Eye (tissue), 1 donor: Measurements from ENCODE around the gene SLC8A1.

Experiments
- DNase-seq: peaks from one replicate; pipeline ENCODE4 v3.0.0-alpha.2; 2015

SLC8A1 gene

DNA sequence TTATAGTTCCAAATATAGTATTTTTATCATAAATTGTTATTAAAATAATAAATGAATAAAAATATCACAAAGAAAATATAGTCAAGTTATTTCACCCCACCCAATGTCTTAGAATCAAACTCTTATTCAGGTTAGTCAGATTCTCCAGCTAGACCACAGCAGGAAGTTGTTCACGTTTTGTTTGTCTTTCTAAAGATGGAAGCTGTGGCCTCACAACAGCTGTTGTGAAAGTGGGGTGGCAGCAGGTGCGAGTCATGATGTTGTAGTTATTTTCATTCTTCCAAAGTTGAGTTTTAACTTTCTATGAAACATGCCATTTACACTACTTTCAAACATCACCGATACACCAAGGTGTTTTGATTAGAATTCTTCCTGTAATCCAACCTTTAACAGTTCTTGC lies 272.9 kb downstream of the SLC8A1 start:
- DNase-seq, result no peak

DNA sequence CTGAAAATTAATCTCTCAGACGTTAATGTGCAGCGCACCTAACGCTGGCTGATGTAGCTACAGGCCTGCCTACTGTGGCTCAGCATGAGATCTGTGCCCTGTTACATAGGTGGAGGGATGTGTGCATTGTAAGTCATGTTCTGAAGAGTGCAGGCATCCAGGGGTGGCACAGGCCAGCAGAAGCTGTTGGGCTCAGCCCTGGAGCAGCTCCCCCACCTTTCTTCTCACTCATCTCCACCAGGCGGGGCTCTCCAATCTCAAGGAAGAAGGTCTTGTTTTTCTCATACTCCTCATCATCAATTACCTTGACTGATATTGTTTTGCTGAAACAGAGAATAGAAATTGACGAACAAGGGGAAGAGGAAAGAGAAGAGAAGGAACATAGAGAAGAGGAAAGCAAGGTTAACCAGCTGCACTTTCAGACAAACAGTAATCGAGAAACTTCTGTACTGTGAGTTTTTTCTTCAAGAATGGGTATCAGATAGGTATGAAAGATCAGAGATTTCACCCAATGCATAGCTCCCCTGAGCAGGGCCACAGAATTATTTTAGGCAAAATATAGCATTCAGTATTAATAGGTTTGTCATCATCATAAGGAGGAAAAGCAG lies 273.6 kb downstream of the SLC8A1 start:
- DNase-seq, result no peak

DNA sequence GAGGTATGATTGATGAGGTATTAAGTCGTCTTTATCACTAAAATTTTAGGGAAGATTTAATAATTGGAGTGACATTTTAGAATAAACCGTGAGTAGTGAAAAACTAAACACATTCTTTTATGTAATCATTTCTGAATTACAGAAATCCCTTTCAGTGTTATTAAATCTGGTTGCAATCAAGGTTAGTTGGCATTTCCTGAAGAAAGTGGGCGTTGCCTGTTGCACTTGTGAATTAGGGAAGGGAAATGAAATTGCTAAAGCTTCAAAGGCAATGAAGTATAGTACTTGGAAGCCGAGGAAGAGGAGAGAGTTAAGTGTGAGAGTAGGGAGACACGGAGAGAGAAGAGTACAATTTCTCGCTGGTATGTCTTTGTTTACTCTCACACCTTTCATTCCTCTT lies 274.5 kb downstream of the SLC8A1 start:
- no peak for DNase-seq

DNA sequence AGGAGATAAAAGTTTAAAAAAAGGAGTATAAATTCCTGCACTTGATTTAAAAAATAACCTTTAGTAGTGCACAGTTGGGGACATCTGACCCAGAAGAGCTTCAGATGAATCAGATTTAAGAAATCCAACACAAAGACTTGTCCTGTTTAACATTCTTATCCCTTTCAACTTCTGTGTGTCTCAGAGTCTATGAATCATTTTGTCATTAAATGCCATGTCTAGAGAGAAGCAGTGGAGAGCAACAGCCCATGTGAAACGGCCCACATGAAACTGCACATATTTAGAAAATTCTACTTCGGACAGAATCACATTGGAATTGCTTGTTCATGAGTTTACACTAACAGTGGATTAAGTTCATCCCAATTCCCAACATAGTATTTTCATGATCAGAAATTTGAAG lies 278.6 kb downstream of the SLC8A1 start:
- DNase-seq, result no peak

DNA sequence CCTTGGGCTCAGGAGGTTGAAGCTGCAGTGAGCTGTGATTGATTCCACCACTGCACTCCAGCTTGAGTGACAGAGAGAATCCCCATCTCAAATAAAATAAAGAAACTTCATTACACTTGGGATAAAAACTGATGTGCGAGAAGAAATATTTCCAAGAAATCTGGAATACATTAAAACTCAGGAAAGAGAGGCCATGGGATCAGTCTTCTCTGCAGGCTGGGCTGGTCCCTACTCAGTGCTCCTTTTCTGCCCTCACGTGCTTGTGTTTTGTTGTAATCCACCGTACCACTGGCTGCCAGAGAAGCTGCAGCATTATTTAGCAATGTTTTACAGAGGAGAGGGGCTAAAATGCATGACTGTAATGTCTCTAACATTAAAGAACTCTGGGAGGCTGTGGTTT lies 282.0 kb downstream of the SLC8A1 start:
- no peak for DNase-seq

DNA sequence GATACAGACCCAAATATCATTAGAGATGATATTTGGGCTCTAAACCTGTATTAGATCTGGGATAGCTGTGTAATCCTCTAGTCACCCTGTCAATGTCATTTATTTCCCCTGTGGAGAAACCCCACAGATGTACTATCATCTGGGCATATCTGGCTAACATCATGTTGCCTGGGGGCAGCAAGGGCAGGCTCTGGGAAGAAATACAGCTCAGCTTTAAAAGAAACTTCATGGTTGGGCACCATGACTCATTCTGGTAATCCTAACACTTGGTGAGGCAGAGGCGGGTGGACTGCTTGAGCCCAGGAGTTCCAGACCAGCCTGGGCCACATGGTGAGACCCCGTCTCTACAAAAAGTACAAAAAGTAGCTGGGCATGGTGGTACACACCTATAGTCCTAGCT lies 282.5 kb downstream of the SLC8A1 start:
- no peak for DNase-seq

DNA sequence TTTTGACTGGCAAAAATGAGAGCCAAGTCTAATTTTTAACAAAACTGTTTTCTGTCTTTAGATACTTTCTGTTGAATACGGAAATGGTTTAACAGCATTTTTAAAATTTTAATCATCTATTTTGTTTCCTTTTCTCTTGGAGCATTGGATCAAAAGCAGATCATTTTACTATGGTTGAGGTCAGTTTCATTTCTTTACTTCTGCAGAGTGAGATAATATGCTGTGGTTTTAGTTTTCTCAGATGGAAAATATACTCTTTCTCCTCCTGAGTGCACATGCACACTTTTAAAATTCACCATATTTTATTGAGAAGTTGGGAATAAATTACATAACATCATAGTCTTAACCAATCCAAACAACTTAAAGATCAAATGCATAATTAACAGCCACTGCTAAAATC lies 283.3 kb downstream of the SLC8A1 start:
- DNase-seq, result no peak

DNA sequence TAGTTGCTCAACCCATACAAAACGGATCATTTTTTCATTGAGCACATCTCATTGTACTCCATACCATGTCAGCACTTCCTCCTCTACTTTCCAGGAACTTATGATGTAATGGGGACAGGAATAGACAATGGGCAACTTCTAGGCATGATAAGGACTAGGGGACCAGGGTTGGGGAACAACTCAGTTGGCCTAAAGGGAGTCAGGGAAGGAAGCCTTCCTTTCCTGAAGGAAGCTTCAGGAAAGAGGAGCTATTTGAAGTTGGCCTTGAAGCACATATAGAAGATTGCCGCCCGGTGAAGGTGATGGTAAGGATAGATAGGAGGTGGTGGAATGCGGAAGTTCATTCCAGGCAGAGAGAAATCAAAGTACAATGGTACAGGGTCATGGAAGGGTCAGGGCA lies 283.9 kb downstream of the SLC8A1 start:
- no peak for DNase-seq

DNA sequence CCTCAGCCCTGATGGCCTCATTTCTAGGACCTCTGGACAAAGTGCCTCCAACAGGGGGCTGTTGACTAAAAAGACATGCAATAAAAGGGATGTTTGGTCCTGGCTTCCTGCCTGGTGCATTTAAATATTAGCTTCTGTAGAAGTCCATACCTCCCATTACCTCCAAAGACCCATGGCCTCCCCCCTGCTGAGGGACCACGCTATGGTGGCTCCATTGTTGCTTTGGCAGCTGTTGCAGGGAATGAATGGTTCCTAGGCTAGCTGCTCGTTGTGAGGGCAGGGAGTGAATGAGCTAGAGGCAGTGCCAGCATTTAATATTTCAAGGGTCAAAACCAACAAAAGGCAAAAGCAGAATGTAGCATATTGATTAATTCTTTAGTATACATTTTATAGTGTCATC lies 285.9 kb downstream of the SLC8A1 start:
- no peak for DNase-seq

DNA sequence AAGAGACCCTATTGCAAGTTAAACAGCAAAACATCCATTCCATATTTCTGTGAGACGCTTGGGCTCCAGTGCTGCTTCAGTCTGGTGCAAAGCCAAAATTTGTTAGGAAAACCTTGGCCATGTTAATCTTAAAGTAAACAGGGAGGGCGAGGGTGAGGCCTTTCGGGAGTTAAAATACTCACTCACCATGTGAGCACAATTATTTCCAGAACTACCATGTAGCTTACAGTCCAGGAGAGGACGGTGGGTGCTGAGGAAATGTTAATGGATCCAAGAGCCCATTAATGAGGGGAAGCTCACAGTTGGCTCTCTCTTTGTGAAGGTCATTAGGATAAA lies 286.4 kb downstream of the SLC8A1 start:
- peak; percentile 26 for DNase-seq

DNA sequence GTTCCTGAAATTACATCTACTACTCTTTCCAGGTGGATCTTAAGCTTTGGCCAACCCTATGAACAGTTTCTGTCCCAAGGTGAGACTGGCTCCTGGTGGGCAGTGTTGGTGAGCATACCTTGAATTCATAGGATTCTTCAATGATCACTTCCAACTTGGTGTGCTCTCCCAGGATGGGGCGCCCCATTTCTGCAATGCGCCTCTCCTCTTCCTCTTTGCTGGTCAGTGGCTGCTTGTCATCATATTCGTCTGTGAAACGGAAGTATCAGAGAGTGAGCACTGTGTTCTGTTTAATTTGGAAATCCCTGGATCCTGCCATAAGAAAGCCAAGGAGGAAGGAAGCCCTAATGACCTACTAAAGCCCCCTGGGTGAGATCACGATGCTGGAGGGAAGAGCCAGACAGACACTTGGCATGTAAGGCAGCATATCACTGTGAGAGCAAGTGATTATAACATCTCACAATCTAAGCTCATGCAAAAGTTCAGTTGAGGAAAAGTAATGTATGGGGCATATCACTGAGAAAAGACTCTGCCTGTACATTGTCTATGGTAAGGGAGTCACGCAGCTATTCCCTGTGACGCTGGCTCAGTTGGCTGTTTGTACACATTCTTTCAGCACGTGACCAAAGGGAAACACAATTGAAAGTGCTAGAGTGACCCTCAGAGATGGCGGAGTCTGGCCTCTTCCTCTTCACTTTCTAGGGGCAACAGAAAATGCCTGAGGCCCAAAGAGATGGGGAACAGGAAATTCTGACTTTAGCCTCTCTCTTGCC lies 287.0 kb downstream of the SLC8A1 start:
- DNase-seq, result no peak

DNA sequence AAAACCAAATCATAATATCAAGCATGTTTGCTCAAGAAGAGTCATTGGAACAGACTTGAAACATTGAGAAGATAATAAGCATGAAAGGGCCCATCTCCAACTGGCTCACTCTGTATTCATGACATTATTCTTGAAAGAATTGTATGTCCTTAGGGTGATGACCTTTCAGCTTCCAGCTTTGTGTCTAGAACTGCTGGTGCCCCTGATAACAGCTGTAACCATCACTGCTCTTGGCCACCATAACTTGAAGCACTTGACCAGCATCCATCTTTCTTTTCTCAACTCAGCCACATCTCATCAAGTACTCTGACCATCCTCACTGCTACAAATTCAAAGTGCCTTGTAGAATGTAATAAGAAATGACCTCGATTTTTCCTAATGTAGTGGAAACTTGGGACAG lies 289.9 kb downstream of the SLC8A1 start:
- DNase-seq, result no peak

DNA sequence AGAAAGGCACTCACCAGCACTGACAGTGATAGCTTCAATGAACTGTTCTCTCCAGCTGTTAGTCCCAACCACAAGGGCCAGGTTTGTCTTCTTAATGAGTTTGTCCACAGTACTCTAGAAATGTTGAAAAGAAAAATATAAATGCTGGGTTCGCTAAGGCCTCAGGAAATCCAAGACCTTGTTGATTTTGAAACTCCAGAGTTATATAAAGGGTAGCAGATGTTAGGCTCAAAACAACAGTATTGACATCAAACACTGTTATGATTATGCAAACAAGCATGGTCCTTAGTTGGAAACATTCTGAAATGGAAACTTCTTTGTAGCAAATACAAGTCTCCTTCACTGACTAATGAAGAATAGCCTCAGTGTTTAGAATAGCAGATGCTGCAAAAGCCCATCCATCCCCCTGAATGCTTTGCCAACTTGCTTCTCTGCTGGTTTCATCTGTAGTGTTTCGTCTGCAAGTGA lies 291.1 kb downstream of the SLC8A1 start:
- peak; percentile 44 for DNase-seq

DNA sequence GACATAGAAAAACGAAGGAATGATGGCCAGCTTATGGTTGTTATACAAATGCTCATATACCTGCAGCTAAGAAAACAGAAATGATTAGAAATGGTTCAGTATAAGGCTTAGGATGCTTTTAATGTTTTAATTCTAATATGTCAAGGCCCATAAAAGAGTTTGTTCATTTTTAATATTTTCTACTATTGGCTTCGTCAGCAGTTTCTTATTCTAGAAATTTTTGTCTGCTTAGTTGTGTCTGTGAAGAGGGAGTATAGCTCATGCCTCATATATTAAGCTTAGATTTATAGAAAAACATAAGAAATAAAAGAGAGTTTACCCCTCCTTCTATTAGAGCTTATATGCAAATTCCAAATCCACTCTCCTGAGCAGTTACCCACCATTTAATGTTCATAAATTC lies 292.6 kb downstream of the SLC8A1 start:
- no peak for DNase-seq

DNA sequence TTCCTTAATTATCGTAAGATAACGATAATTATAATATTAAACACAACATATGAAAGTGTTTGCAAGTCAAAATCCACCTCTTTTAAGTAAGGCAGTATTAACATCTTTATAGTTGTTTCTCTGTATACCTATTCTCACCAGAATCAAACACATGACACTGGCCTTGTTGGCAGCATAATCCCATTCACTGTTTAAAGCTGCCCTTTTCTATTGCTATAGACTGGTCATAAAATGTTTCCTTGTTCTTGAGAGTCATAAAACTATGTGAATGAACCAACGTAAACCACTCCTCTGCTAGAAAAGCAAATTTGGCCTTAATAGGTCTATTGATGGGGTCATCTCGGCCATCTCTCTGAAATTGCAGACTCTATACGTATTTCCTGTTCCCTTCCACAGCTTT lies 293.1 kb downstream of the SLC8A1 start:
- no peak for DNase-seq

DNA sequence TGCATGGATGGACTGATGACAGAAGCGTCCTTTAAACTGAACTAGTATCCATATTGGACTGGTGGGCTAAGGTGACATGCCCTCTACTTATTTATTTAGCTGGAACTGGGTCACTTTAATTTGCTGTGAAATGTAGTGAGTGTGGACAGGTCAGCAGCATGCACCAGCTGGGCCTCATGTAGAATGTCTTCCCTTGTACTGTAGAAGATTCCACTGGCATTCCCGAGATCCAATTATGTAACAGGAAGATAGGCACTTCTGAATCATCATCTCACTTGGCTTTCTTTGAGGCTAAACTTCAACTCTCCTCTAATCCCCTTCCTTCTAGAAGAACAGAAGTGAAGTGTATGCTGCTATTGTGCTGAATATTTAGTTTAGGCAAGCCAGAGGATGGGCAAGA lies 296.2 kb downstream of the SLC8A1 start:
- no peak for DNase-seq

DNA sequence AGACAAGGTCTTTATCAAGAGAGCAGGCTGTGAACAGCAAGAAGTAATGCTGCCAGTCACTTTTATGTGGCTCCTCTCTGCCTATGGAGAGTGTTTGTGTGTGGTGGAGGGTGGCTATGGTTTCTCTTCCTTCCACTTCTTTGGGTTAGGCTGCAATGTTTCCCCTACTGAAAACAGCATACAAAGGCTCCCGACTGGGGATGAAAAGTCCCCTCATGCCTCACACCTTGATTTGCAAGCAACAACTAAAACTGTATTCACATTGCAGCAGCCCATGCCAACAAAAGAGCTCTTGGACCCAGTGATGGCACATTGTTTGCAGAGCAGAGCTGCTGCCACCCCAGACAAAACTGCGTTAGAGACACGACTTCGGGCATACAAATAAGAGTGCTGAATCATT lies 301.6 kb downstream of the SLC8A1 start:
- no peak for DNase-seq

DNA sequence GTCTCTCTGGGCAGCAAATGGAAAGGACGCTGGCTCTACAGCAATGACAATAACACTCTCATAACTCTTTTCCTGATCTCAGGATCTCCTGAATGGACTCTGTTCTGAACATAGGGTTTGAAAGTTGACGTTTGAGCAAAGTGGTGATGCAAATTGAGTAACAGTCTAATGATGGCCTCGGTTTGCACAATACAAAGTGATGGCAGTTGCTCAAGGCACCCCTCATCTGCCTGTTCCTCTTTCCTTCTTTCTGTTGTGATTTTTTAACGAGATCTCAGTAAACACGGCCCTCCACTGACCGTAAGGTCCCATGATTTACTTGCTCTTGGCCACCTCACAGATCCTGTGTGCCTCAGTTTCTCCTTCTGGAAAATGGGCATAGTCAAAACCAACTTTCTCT lies 303.6 kb downstream of the SLC8A1 start:
- no peak for DNase-seq

DNA sequence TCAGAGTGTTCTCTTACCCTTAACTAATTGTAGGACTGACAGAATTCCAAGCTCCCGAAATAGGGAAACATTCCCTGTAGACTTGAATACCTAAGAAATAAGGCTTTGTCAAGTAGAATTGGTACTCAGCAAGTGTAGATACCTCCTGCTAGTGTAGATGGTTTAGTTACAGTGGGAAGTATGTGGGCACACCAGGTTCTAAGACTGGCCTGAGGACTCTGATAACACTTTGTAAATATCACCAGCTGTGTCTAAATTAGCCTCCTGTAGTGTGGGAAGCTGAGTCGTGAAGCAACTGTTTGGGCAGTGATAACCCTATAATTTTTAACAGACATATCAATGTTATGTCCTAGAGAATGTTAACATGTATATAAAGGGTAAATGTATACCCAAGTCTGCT lies 304.5 kb downstream of the SLC8A1 start:
- DNase-seq, result no peak

DNA sequence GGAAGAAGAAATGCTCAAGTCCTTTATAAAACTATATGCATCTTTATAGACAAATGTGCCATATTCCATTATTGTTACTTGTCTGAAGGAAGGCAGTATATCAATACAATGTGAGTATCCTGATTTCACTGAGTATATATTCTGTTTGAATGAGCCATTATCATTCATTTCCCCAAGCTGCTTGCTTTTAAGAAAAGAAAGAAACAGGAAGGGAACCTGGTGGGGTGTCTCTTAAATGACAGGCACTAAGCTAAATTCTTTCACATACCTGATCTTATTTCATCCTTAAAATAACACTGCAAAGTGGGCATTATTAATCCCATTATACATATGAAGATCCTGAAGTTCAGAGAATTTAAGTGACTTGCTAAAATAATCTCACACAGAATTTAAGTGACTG lies 307.9 kb downstream of the SLC8A1 start:
- DNase-seq, result no peak

DNA sequence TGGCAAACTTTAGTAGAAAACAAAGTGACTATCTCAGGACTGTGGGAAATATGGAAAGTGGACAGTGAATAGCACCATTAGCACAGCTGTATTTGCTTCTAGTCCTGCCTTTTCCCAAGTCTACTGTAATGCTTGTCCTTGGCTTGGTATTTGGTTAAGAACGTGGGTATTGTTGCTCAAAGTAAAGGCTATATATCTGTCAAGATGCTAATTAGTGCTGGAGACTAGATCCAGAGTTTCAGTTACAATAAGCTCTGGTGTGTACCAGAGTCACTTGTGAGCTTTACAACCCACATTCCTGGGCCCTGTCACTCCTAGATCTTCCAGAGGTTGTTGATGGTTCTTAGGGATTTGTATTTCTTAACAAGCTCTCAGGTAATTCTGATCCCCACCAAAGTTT lies 313.6 kb downstream of the SLC8A1 start:
- DNase-seq, result no peak

DNA sequence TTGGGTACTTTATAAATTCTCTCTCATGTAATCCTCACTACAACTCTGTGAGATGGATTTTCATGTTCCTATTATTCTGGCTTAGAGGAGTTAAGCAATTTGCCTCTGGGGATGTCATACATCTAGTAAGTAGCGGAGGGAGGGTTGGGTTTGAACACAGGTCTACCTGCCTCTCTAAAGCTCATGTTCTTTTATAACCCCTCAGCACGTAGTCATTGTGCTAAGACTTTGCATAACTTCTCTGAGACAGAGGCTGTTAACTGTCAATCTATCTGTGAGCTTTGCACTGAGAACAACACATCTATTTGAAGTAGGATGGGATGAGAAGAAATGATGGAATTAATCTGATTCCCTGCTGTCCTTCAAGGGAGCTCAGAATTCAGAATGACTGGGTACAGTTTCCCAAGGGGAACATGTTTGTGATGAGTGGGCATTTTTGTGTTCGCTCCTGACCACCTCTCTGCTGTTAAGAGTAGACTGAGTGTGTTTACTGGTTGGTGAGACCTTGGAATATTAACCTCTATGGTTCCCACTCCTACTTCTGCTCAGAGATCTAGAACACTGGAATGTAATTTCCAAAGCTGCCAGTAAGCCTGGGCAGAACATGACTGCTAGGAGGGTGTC lies 320.7 kb downstream of the SLC8A1 start:
- no peak for DNase-seq

DNA sequence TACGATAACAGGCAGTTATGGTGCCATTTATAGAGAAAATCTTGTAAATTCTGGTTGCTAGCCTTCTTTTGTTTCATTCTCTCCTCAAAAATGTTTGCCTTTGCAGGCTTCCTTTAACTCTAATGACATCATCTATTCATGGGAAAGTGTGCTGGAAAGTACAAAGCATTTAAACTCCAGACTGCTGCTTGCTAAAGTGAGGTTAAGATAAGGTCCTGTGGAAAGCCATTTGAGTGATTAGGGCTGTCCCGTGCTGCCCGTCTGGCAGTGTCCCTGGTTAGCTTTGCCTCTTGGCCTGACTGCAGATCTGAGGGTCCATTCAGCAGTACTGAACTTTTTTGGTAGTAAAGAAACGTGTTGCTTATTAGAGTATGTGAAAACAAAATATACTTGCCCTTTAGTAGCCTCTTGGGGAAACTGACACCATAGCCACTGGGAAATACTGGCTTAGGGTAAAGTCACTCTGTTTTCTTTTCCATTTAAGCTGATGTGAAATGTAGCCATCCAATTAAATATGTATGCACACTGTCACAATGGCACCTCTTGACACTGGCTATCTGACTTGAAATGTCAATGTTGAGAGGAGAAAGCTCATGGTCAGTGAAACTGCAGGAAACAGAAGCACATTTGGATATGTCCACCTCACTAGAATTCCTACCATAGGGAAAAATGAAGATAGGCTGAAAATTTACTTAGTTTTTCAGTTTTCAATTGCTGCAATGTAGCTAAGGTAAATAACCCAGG lies 321.5 kb downstream of the SLC8A1 start:
- peak; percentile 24 for DNase-seq

DNA sequence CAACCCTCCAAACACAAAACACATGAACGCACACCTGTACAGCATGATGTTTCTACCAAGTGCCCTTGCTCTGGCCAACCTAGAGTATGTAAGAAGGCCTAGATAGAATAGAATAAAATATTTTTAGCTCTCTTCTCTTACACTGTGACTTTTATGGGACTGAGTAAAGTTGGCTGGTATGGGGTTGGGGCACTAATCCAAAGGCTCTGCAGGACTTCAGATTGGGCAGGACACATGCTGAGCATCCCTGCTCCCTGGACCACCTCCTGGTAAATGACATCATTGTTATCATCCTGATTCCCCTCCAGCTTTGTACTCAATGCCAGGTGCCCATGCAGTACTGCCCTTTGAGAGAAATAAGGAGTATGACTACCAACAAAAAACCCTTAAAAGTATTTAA lies 322.2 kb downstream of the SLC8A1 start:
- DNase-seq, result no peak
